IMR-90 (cell line): ENCODE data around the gene NAB1. TPM values are rescaled to one million over a fixed set of nuclear protein-coding genes. Genes with fewer than 3 reads are reported as not detected.

Experiments
- ATAC-seq: fragments of 200-7000 bp; cut with Tn5 transposase; 2 replicates; pipeline ENCODE4 v1.9.1; 2020; ENCODE audit warnings: low read depth, mild to moderate bottlenecking, moderate library complexity
- BruUV-seq: library from RNA; stranded (reverse); fragments of 400-500 nt; replicated peaks from 2 replicates; lab custom pipeline; 2021; lab: Mats Ljungman, UMichigan
- CTCF ChIA-PET: fragments of 300-600 bp; formaldehyde crosslinking; extraction: SDS; loops from one replicate; lab custom pipeline; 2021; ENCODE audit warnings: antibody characterized with exemption; lab: Yijun Ruan, JAX
- POLR2A ChIA-PET: fragments of 300-600 bp; sonication (Branson Sonifier 250); formaldehyde crosslinking; loops from one replicate; lab custom pipeline; 2022; ENCODE audit warnings: antibody characterized with exemption; ENCODE audit not compliant: unreplicated experiment; lab: Charles Lee
- DNase-seq: peaks from one replicate; pipeline ENCODE4 v3.0.0; 2013
- H2AFZ ChIP-seq: replicated peaks from 2 replicates; pipeline ENCODE3; 2013; ENCODE audit warnings: low read length, mild to moderate bottlenecking; ENCODE audit not compliant: poor library complexity
- H2AK5ac ChIP-seq: 2 replicates; pipeline ENCODE4 v1.6.1; 2013; ENCODE audit warnings: low read depth, low read length, inconsistent platforms
- H2AK9ac ChIP-seq: replicated peaks from 2 replicates; pipeline ENCODE3; 2013; ENCODE audit warnings: mild to moderate bottlenecking, low read depth, low read length, moderate library complexity; ENCODE audit not compliant: poor library complexity
- H2BK120ac ChIP-seq: 2 replicates; pipeline ENCODE4 v1.6.1; 2013; ENCODE audit warnings: low read depth, low read length, inconsistent platforms
- H2BK15ac ChIP-seq: 3 replicates; pipeline ENCODE4 v1.6.1; 2013; ENCODE audit warnings: low read depth, low read length, inconsistent platforms
- H2BK20ac ChIP-seq: 2 replicates; pipeline ENCODE4 v1.6.1; 2013; ENCODE audit warnings: low read depth, mild to moderate bottlenecking, inconsistent platforms, low read length, moderate library complexity
- H2BK5ac ChIP-seq: 2 replicates; pipeline ENCODE4 v1.6.1; 2013; ENCODE audit warnings: mild to moderate bottlenecking, low read depth, low read length, inconsistent platforms; ENCODE audit not compliant: poor library complexity, severe bottlenecking
- H3K14ac ChIP-seq: replicated peaks from 2 replicates; pipeline ENCODE4 v1.6.1; 2013; ENCODE audit warnings: low read depth, low read length, inconsistent platforms
- H3K18ac ChIP-seq: 2 replicates; pipeline ENCODE4 v1.6.1; 2013; ENCODE audit warnings: low read depth, low read length, control low read depth
- H3K23ac ChIP-seq: 2 replicates; pipeline ENCODE4 v1.6.1; 2013; ENCODE audit warnings: low read depth, low read length, inconsistent platforms
- H3K27ac ChIP-seq: 2 replicates; pipeline ENCODE4 v1.5.1; 2013; ENCODE audit warnings: mild to moderate bottlenecking, control low read depth, low read length; ENCODE audit not compliant: insufficient read depth
- H3K27me3 ChIP-seq: 2 replicates; pipeline ENCODE4 v1.6.1; 2013; ENCODE audit warnings: low read length; ENCODE audit not compliant: control insufficient read depth, insufficient read depth
- H3K36me3 ChIP-seq: 2 replicates; pipeline ENCODE4 v1.6.1; 2013; ENCODE audit warnings: low read length, mixed read lengths; ENCODE audit not compliant: control insufficient read depth, insufficient read depth
- H3K4ac ChIP-seq: 2 replicates; pipeline ENCODE4 v1.6.1; 2013; ENCODE audit warnings: low read depth, low read length, inconsistent platforms
- H3K4me1 ChIP-seq: 2 replicates; pipeline ENCODE4 v1.6.1; 2013; ENCODE audit warnings: low read length, mixed read lengths; ENCODE audit not compliant: control insufficient read depth, insufficient read depth
- H3K4me2 ChIP-seq: 2 replicates; pipeline ENCODE4 v1.6.1; 2013; ENCODE audit warnings: low read depth, mild to moderate bottlenecking, control low read depth, low read length, moderate library complexity
- H3K4me3 ChIP-seq: 2 replicates; pipeline ENCODE4 v1.5.1; 2013; ENCODE audit warnings: low read depth, mild to moderate bottlenecking, control low read depth, low read length, moderate library complexity; ENCODE audit not compliant: insufficient read depth
- H3K56ac ChIP-seq: 2 replicates; pipeline ENCODE4 v1.6.1; 2013; ENCODE audit warnings: low read length, inconsistent platforms; ENCODE audit not compliant: insufficient read depth; ENCODE audit errors: extremely low read depth
- H3K79me1 ChIP-seq, 2 experiments: 2 replicates each; pipeline ENCODE4 v1.6.1; 2013; ENCODE audit warnings: low read length in 2 of 2, inconsistent platforms in 1 of 2, low read depth in 1 of 2
- H3K9ac ChIP-seq: 2 replicates; pipeline ENCODE4 v1.6.1; 2013; ENCODE audit warnings: low read depth, low read length, control low read depth
- H3K9me1 ChIP-seq: 2 replicates; pipeline ENCODE4 v1.6.1; 2013; ENCODE audit warnings: low read length, inconsistent platforms; ENCODE audit not compliant: insufficient read depth
- H3K9me3 ChIP-seq: 2 replicates; pipeline ENCODE4 v1.6.1; 2013; ENCODE audit warnings: low read length; ENCODE audit not compliant: control insufficient read depth, insufficient read depth
- H4K20me1 ChIP-seq: 2 replicates; pipeline ENCODE4 v1.6.1; 2013; ENCODE audit warnings: low read length, inconsistent platforms; ENCODE audit not compliant: insufficient read depth
- H4K5ac ChIP-seq: 2 replicates; pipeline ENCODE4 v1.6.1; 2013; ENCODE audit warnings: mild to moderate bottlenecking, low read depth, low read length, control low read depth
- H4K8ac ChIP-seq, 2 experiments: 2 replicates each; pipeline ENCODE4 v1.6.1; 2013; ENCODE audit warnings: low read depth in 2 of 2, low read length in 2 of 2, control low read depth in 1 of 2, inconsistent platforms in 1 of 2
- H4K91ac ChIP-seq: 2 replicates; pipeline ENCODE4 v1.6.1; 2013; ENCODE audit warnings: low read depth, low read length, inconsistent platforms; ENCODE audit not compliant: insufficient read depth
- CHD1 ChIP-seq: IDR thresholded peaks from 2 replicates; pipeline ENCODE4 v1.6.1; 2012; ENCODE audit warnings: low read depth, low read length, improper control_type of control experiment
- MAFK ChIP-seq: IDR thresholded peaks from 2 replicates; pipeline ENCODE4 v1.6.1; 2012; ENCODE audit warnings: low read depth, low read length, improper control_type of control experiment
- WGBS, 2 experiments: methylation state at CpG; one replicate each; pipeline versions ENCODE4 v1.1.5 to v1.1.7; 2013; ENCODE audit warnings: missing lambda C conversion rate in 2 of 2; ENCODE audit not compliant: insufficient read length in 1 of 2; ENCODE audit errors: extremely low coverage in 2 of 2; 5-methylcytosine and 5-hydroxymethylcytosine counted together
- dilution Hi-C: fragments of 300-500 bp; cut with HindIII; formaldehyde crosslinking; loops from one replicate; pipeline ENCODE4 v1.14.3; 2018; ENCODE audit warnings: low sequenced_read_pairs; ENCODE audit not compliant: unreplicated experiment
- in situ Hi-C: fragments of 300-500 bp; cut with MboI; formaldehyde crosslinking; loops from 3 replicates; pipeline ENCODE4 v1.14.3; 2019; ENCODE audit warnings: low sequenced_read_pairs, inconsistent platforms, mixed read lengths
- intact Hi-C: fragments of 100-400 bp; cut with micrococcal nuclease; formaldehyde crosslinking; loops from 2 replicates; pipeline ENCODE4 v1.10.0; 2022
- polyA plus RNA-seq, 3 experiments: library from polyadenylated mRNA; depleted of rRNA; stranded (reverse); fragments of >200 nt; gene quantifications; 2 replicates each; pipeline ENCODE4 v1.2.3, GENCODE V29; 2012; ENCODE audit warnings: low replicate concordance in 1 of 3
- total RNA-seq: library from RNA; depleted of rRNA; stranded (reverse); fragments of >200 nt; gene quantifications from 2 replicates; pipeline ENCODE4 v1.2.3, GENCODE V29; 2012

The NAB1 gene
- total and polyA plus RNA-seq, 2 of the 4 experiments (the other 2 are of a cell fraction): 11.9 to 31.2 TPM

DNA sequence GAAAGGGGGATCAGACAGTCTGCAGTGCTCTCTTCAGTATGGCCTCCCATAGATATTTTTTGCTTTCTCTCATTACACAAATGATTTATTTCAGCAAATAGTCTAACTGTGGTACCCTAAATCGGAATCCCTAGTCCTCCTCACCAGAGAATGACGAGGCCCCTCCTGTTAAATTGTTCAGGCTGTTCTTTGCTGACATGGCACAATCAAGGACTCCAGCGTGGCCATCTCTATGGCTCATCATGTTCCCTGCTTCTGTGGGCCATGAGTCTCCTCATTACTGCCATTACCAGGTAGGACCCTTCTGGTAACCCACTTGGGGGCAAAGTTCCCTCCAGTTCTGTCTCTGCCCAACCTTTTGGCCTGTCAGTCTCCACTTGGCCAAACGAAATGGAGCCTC lies 62.2 kb downstream of the NAB1 start:
- Histone ChIP-seq H3K36me3 (no peaks in the 10 kb centered on the region), H3K23ac (no peak overlapping the region), H3K18ac (no peak overlapping the region), H4K8ac (no peak overlapping the region), H3K4me3 (no peak overlapping the region), H2AFZ (no peak overlapping the region), H3K27me3 (no peaks in the 10 kb centered on the region), H2AK9ac (no peak overlapping the region), H3K4ac (no peak overlapping the region), H4K91ac (no peak overlapping the region), H3K9ac (no peak overlapping the region), H3K9me1 (no peaks in the 10 kb centered on the region), H2BK20ac (no peak overlapping the region), H3K4me1 (no peaks in the 10 kb centered on the region), H3K56ac (no peak overlapping the region), H2AK5ac (no peak overlapping the region), H3K9me3 (peaks cover 3% of the 10 kb centered on the region), H3K79me1 (no peaks in the 10 kb centered on the region), H2BK15ac (no peak overlapping the region), H3K27ac (no peak overlapping the region), H2BK120ac (no peak overlapping the region), H2BK5ac (no peak overlapping the region), H3K14ac (no peak overlapping the region), H3K4me2 (no peak overlapping the region), H4K5ac (no peak overlapping the region), H4K20me1 (no peaks in the 10 kb centered on the region)
- intact Hi-C loops (no loop called here), in situ Hi-C loops (no loop called here), dilution Hi-C loops (no loop called here)
- ChIA-PET CTCF (no interaction called here), POLR2A (no interaction called here)
- no TSS peak for BruUV-seq
- TF ChIP-seq MAFK: peak; percentile 88
- no peak for TF ChIP-seq CHD1
- WGBS, 2 experiments: 100% methylated on average over 3 of the region's 4 CpGs; no CpG with 5 or more reads in 1 of the 2 experiments
- ATAC-seq (no peak), DNase-seq (no peak)
